ENCODE data around the gene CDH9.
"Not testable (repeated sequence)": the region's sequence is repeated elsewhere in the genome, so short reads cannot be mapped to it uniquely, and the experiment has no call there.

DNA sequence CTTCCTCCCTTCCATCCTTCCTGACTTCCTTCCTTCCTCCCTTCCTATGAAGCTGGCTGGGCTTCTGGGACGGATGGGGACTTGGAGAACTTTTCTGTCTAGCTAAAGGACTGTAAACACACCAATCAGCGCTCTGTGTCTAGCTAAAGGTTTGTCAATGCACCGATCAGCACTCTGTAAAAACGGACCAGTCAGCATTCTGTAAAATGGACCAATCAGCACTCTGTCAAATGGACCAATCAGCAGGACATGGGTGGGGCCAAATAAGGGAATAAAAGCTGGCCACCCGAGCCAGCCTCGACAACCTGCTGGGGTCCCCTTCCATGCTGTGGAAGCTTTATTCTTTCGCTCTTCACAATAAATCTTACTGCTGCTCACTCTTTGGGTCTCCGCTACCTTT, 185.9 kb downstream of the CDH9 start:
- TF ChIP-seq, protein P1, sequence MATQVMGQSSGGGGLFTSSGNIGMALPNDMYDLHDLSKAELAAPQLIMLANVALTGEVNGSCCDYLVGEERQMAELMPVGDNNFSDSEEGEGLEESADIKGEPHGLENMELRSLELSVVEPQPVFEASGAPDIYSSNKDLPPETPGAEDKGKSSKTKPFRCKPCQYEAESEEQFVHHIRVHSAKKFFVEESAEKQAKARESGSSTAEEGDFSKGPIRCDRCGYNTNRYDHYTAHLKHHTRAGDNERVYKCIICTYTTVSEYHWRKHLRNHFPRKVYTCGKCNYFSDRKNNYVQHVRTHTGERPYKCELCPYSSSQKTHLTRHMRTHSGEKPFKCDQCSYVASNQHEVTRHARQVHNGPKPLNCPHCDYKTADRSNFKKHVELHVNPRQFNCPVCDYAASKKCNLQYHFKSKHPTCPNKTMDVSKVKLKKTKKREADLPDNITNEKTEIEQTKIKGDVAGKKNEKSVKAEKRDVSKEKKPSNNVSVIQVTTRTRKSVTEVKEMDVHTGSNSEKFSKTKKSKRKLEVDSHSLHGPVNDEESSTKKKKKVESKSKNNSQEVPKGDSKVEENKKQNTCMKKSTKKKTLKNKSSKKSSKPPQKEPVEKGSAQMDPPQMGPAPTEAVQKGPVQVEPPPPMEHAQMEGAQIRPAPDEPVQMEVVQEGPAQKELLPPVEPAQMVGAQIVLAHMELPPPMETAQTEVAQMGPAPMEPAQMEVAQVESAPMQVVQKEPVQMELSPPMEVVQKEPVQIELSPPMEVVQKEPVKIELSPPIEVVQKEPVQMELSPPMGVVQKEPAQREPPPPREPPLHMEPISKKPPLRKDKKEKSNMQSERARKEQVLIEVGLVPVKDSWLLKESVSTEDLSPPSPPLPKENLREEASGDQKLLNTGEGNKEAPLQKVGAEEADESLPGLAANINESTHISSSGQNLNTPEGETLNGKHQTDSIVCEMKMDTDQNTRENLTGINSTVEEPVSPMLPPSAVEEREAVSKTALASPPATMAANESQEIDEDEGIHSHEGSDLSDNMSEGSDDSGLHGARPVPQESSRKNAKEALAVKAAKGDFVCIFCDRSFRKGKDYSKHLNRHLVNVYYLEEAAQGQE (IDR thresholded peaks at IDR 0.05; ENCODE audit: insufficient replicate concordance, low read depth), result not testable (repeated sequence)
- TF ChIP-seq, protein P2, sequence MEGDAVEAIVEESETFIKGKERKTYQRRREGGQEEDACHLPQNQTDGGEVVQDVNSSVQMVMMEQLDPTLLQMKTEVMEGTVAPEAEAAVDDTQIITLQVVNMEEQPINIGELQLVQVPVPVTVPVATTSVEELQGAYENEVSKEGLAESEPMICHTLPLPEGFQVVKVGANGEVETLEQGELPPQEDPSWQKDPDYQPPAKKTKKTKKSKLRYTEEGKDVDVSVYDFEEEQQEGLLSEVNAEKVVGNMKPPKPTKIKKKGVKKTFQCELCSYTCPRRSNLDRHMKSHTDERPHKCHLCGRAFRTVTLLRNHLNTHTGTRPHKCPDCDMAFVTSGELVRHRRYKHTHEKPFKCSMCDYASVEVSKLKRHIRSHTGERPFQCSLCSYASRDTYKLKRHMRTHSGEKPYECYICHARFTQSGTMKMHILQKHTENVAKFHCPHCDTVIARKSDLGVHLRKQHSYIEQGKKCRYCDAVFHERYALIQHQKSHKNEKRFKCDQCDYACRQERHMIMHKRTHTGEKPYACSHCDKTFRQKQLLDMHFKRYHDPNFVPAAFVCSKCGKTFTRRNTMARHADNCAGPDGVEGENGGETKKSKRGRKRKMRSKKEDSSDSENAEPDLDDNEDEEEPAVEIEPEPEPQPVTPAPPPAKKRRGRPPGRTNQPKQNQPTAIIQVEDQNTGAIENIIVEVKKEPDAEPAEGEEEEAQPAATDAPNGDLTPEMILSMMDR (IDR thresholded peaks at IDR 0.05; ENCODE audit: insufficient read depth, low read length), result not testable (repeated sequence)
- TF ChIP-seq POLR2AphosphoS5, GABPA (IDR thresholded peaks at IDR 0.05; ENCODE audit: low read depth): not testable (repeated sequence)
